HG03342 (cell line): ENCODE measurements around the gene OGFOD1.

Experiments
- ATAC-seq: cut with Tn5 transposase; IDR thresholded peaks from one replicate; pipeline ENCODE4 v1.9.1; 2021; ENCODE audit warnings: mild to moderate bottlenecking, moderate library complexity; ENCODE audit not compliant: unreplicated experiment

OGFOD1 gene

DNA sequence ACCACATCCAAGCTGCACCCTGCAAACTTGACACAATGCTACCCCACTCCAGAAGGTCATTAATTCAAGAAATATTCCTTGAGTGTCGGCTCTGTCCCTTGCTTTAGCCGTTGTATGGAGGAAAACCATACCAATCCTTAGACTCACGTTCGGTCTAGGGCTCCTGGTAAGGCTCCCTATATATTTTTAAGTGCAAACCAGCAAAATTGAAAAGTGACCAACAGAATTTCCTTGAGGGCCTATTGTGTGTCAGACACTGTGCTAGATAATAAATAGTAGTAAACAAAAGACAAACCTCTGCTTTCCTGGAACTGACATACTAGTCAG, 68.9 kb downstream of the OGFOD1 start:
- ATAC-seq, result no peak

DNA sequence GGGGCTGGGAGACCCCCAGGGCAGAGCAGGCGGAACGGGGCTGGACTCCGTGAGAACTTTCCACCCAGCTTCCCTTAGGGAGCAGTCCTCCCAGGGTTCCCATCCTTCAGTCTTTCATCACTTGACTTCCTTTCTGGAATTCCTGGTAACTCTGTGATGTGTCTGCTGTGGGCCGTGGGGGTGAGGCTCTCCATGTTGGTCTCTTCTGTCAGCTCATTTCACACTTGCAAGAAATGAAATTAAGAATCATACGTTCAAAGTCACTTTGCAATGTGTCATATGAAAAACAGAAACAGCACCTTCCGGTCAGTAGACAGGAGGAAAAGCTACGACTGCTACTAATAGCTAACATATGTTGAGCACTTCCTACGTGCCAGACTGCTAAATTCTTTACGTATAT, 73.9 kb downstream of the OGFOD1 start:
- no peak for ATAC-seq
